ENCODE measurements around the gene TREM1. TPM values are rescaled to one million over a fixed set of nuclear protein-coding genes. Genes with fewer than 3 reads are reported as not detected.

The TREM1 gene
- total RNA-seq, 4 donors from 2014 or later = 1.1 to 3.3 (median 2.1) TPM

DNA sequence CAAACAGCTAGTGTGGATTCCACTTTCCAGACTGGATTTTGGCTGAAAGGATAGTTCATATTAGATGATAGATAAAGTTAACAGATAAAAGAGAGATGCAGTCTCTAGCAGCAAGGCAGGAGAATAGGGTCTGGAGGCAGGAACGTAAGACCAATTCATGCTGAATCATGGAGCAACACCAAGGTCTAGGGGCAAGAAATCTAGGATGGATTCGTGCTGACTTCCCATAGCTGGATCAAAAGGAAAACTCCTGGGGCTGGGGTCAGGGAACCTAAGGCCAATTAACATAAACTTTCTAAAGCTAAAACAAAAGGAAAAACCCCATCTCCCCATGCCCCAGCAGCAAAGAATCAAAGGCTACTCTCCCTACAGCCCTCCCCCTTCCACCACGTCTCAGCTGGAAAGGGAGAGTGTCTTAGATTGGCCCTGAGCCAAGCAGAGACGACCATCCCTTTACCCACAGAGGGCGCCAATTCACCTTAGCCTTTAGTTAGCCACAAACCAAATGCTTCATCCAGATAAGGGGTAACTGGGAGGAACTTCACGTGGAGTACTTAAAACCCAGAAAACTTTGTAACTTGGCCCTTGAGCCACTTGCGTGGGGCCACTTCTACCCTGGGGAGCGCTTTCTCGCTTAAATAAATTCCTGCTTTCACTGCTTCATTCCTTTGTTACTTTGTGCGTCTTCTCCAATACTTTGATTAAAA lies 7.6 kb downstream of the TREM1 start:
- Histone ChIP-seq H3K4me3 (no peak overlapping the region), H3K36me3 (no peaks in the 10 kb centered on the region), H3K4me1 (peaks cover 0 to 7% (median 0%) of the 10 kb centered on the region in 4 donors), H3K27me3 (peaks cover 0 to 4% of the 10 kb centered on the region in 2 donors), H3K27ac (no peak overlapping the region), H3K9me3 (no peaks in the 10 kb centered on the region)
- WGBS, 2 donors = 24% methylated on average over 10 of the region's 10 CpGs
- DNase-seq (ENCODE audit: low spot score in 2 of 2) = peak in 1 of 2 donors; percentile 54
- TF ChIP-seq CTCF (IDR thresholded peaks at IDR 0.05) (peak in 3 of 5 experiments; percentile 22 to 28 (median 26)), EP300 (IDR thresholded peaks at IDR 0.05) (peak in 1 of 2 donors; percentile 43), POLR2A (IDR thresholded peaks at IDR 0.05) (no peak)

DNA sequence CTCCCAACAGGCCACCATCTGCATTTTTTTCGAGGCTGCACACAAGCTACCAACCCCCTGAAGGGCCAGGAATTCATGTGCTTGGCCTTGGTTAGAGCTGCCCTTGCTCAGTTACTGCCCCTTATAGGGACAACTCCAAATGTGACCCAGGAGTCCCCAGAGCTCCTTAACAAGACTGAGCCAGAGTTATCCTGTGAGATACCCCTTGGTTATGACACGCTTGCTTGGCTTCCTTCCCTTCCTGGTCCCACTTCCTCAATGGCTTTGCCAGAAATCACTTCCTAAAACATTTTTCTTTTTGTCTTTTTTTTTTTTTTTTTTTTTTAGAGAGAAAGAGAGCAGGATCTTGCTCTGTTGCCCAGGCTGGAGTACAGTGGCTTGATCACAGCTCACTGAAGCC lies 8.9 kb downstream of the TREM1 start:
- H3K27me3 ChIP-seq = peaks cover 0 to 4% of the 10 kb centered on the region in 2 donors
- no peak overlapping the region for H3K4me3 ChIP-seq
- no peaks in the 10 kb centered on the region for H3K36me3 ChIP-seq
- H3K27ac ChIP-seq = no peak overlapping the region
- H3K4me1 ChIP-seq = peaks cover 0 to 7% (median 0%) of the 10 kb centered on the region in 4 donors
- TF ChIP-seq POLR2A (IDR thresholded peaks at IDR 0.05) (no peak), CTCF (IDR thresholded peaks at IDR 0.05) (no peak), EP300 (IDR thresholded peaks at IDR 0.05) (peak in 1 of 2 donors; percentile 29)
- WGBS, 2 donors = 80 to 84% methylated on average over 2 of the region's 2 CpGs
- DNase-seq (ENCODE audit: low spot score in 2 of 2) = no peak
- no peaks in the 10 kb centered on the region for H3K9me3 ChIP-seq

GRCh38 chr6:41275489-41275888 lies 11.0 kb downstream of the TREM1 start:
- DNase-seq (ENCODE audit: low spot score in 2 of 2) = no peak
- Histone ChIP-seq H3K36me3 (no peaks in the 10 kb centered on the region), H3K9me3 (no peaks in the 10 kb centered on the region), H3K27me3 (peaks cover 0 to 4% of the 10 kb centered on the region in 2 donors), H3K27ac (no peak overlapping the region), H3K4me1 (peaks cover 0 to 7% (median 0%) of the 10 kb centered on the region in 4 donors), H3K4me3 (no peak overlapping the region)
- TF ChIP-seq CTCF (IDR thresholded peaks at IDR 0.05) (no peak), EP300 (IDR thresholded peaks at IDR 0.05) (no peak), POLR2A (IDR thresholded peaks at IDR 0.05) (no peak)
- 72 to 76% methylated on average over 4 of the region's 4 CpGs for WGBS, 2 donors

- H3K4me1 ChIP-seq = peaks cover 0 to 7% (median 0%) of the 10 kb centered on the region in 4 donors
- H3K4me3 ChIP-seq = no peak overlapping the region
- no peak for TF ChIP-seq CTCF (IDR thresholded peaks at IDR 0.05)
- no peak for TF ChIP-seq POLR2A (IDR thresholded peaks at IDR 0.05)
- no peak for TF ChIP-seq EP300 (IDR thresholded peaks at IDR 0.05)
- no peak overlapping the region for H3K27ac ChIP-seq
- no peak for DNase-seq (ENCODE audit: low spot score in 2 of 2)
- H3K36me3 ChIP-seq = no peaks in the 10 kb centered on the region
- no peaks in the 10 kb centered on the region for H3K9me3 ChIP-seq
- peaks cover 0 to 4% of the 10 kb centered on the region in 2 donors for H3K27me3 ChIP-seq
- WGBS, 2 donors = 83 to 88% methylated on average over 2 of the region's 2 CpGs
Observed at GRCh38 chr6:41274256-41274655, 12.2 kb downstream of the TREM1 start.

DNA sequence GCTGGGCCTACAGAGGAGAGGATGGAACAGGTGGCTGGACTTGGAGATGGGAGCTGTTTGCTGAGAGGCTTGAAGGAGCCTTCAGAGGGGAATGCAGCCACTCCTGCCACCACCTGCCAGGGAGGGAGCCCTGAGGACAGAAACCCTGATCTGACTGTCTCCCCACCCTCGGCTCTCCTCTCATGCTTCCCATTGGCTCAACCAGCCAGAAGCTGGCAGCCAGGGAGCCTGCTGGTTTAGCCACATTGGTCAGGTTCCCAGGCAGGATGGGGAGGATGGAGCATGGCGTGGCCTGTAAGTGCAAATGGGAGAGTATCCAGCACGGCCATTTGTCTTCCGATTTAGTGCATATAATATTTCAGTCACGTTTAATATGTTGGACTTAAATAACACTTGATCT lies 12.8 kb downstream of the TREM1 start:
- WGBS, 2 donors = 78 to 79% methylated on average over 5 of the region's 5 CpGs
- no peak for DNase-seq (ENCODE audit: low spot score in 2 of 2)
- no peak overlapping the region for H3K27ac ChIP-seq
- H3K9me3 ChIP-seq = no peaks in the 10 kb centered on the region
- TF ChIP-seq EP300 (IDR thresholded peaks at IDR 0.05) = no peak
- no peak for TF ChIP-seq CTCF (IDR thresholded peaks at IDR 0.05)
- TF ChIP-seq POLR2A (IDR thresholded peaks at IDR 0.05) = no peak
- H3K36me3 ChIP-seq = no peaks in the 10 kb centered on the region
- peaks cover 0 to 4% of the 10 kb centered on the region in 2 donors for H3K27me3 ChIP-seq
- H3K4me1 ChIP-seq = peaks cover 0 to 2% (median 0%) of the 10 kb centered on the region in 4 donors
- H3K4me3 ChIP-seq = no peak overlapping the region
